Mesenchymal stem cell (in vitro differentiated cells and primary cell): ENCODE results near the gene POLR2M.
A peak's percentile ranks its signal among the peaks of the same experiment; 100 is the strongest.

ENCODE experiments used
- DNase-seq: peaks from one replicate; pipeline ENCODE4 v3.0.0-alpha.2; 2013
- H2AFZ ChIP-seq: one replicate; pipeline ENCODE4 v1.6.1; 2013; ENCODE audit warnings: low read depth, mild to moderate bottlenecking, control low read depth, inconsistent platforms, low read length, moderate library complexity
- H2AK5ac ChIP-seq: 2 replicates; pipeline ENCODE4 v1.6.1; 2013; ENCODE audit warnings: low read length, moderate library complexity, mild to moderate bottlenecking, inconsistent platforms; ENCODE audit not compliant: severe bottlenecking
- H2BK120ac ChIP-seq: one replicate; pipeline ENCODE4 v1.6.1; 2013; ENCODE audit warnings: low read depth, mild to moderate bottlenecking, inconsistent platforms, low read length, moderate library complexity
- H2BK12ac ChIP-seq, 2 experiments: one replicate each; pipeline ENCODE4 v1.6.1; 2013; ENCODE audit warnings: inconsistent platforms in 2 of 2, low read length in 2 of 2, mild to moderate bottlenecking in 2 of 2, moderate library complexity in 2 of 2, control low read depth in 1 of 2
- H2BK15ac ChIP-seq: one replicate; pipeline ENCODE4 v1.6.1; 2013; ENCODE audit warnings: mild to moderate bottlenecking, low read depth, inconsistent platforms; ENCODE audit not compliant: poor library complexity, severe bottlenecking
- H2BK5ac ChIP-seq: 2 replicates; pipeline ENCODE4 v1.6.1; 2013; ENCODE audit warnings: low read depth, mild to moderate bottlenecking, low read length, control low read depth, inconsistent platforms; ENCODE audit not compliant: poor library complexity, severe bottlenecking
- H3K14ac ChIP-seq, 2 experiments: one replicate each; pipeline ENCODE4 v1.6.1; 2013; ENCODE audit warnings: inconsistent platforms in 2 of 2, low read length in 2 of 2, control low read depth in 1 of 2, mild to moderate bottlenecking in 1 of 2, moderate library complexity in 1 of 2
- H3K18ac ChIP-seq, 2 experiments: one replicate each; pipeline ENCODE4 v1.6.1; 2013; ENCODE audit warnings: inconsistent platforms in 2 of 2, low read length in 2 of 2, control low read depth in 1 of 2, low read depth in 1 of 2, mild to moderate bottlenecking in 1 of 2
- H3K23ac ChIP-seq, 2 experiments: one replicate each; pipeline ENCODE4 v1.6.1; 2013; ENCODE audit warnings: inconsistent platforms in 2 of 2, low read length in 2 of 2, mild to moderate bottlenecking in 2 of 2, moderate library complexity in 2 of 2, control low read depth in 1 of 2
- H3K27ac ChIP-seq: 2 replicates; pipeline ENCODE4 v1.5.1; 2013; ENCODE audit warnings: mild to moderate bottlenecking, moderate library complexity, low read length, control low read depth, inconsistent platforms; ENCODE audit not compliant: poor library complexity, severe bottlenecking
- H3K27me3 ChIP-seq, 2 experiments: 2 replicates each; pipeline versions ENCODE4 v1.6.1 to v1.7.0; 2013; ENCODE audit warnings: low read length in 2 of 2, mild to moderate bottlenecking in 2 of 2, moderate library complexity in 2 of 2, control low read depth in 1 of 2, inconsistent platforms in 1 of 2; ENCODE audit not compliant: control insufficient read depth in 1 of 2, insufficient read depth in 1 of 2
- H3K36me3 ChIP-seq, 2 experiments: 2 replicates each; pipeline versions ENCODE4 v1.6.1 to v1.7.0; 2013; ENCODE audit warnings: low read length in 2 of 2, control low read depth in 1 of 2, inconsistent platforms in 1 of 2, low read depth in 1 of 2, mild to moderate bottlenecking in 1 of 2; ENCODE audit not compliant: insufficient read depth in 2 of 2, control insufficient read depth in 1 of 2
- H3K4ac ChIP-seq, 2 experiments: one replicate each; pipeline ENCODE4 v1.6.1; 2013; ENCODE audit warnings: inconsistent platforms in 2 of 2, low read length in 2 of 2, mild to moderate bottlenecking in 2 of 2, moderate library complexity in 2 of 2, control low read depth in 1 of 2, low read depth in 1 of 2
- H3K4me1 ChIP-seq: 2 replicates; pipeline ENCODE4 v1.6.1; 2013; ENCODE audit warnings: low read depth, low read length, control low read depth; ENCODE audit not compliant: control insufficient read depth, insufficient read depth
- H3K4me2 ChIP-seq: 2 replicates; pipeline ENCODE4 v1.6.1; 2013; ENCODE audit warnings: low read length, mild to moderate bottlenecking, inconsistent platforms; ENCODE audit not compliant: poor library complexity, severe bottlenecking
- H3K4me3 ChIP-seq, 2 experiments: 2 replicates each; pipeline versions ENCODE4 v1.5.1 to v1.7.0; 2013; ENCODE audit warnings: low read length in 2 of 2, mild to moderate bottlenecking in 2 of 2, control low read depth in 1 of 2, low read depth in 1 of 2; ENCODE audit not compliant: insufficient read depth in 1 of 2
- H3K79me1 ChIP-seq: replicated peaks from 2 replicates; pipeline ENCODE4 v1.6.1; 2013; ENCODE audit warnings: mild to moderate bottlenecking, control low read depth, low read length, inconsistent platforms; ENCODE audit not compliant: poor library complexity, severe bottlenecking
- H3K9ac ChIP-seq: 2 replicates; pipeline ENCODE4 v1.7.0; 2013; ENCODE audit warnings: mild to moderate bottlenecking, low read length, moderate library complexity
- H3K9me3 ChIP-seq: 2 replicates; pipeline ENCODE4 v1.7.0; 2013; ENCODE audit warnings: mild to moderate bottlenecking, low read length; ENCODE audit not compliant: control insufficient read depth
- H4K8ac ChIP-seq: one replicate; pipeline ENCODE4 v1.6.1; 2013; ENCODE audit warnings: inconsistent platforms, mild to moderate bottlenecking, low read length, moderate library complexity
- H4K91ac ChIP-seq: one replicate; pipeline ENCODE4 v1.6.1; 2013; ENCODE audit warnings: mild to moderate bottlenecking, low read length, inconsistent platforms
- WGBS: methylation state at CpG from one replicate; pipeline ENCODE4 v1.1.7; 2013; ENCODE audit warnings: mixed read lengths; 5-methylcytosine and 5-hydroxymethylcytosine counted together

Gene POLR2M

GRCh38 chr15:57740048-57740447, 33.5 kb downstream of the POLR2M start:
- Histone ChIP-seq H3K4ac (no peak overlapping the region), H3K27ac (no peak overlapping the region), H3K4me2 (no peak overlapping the region), H3K23ac (peak overlapping the region in 1 of 2 experiments; percentile 62), H2AFZ (no peak overlapping the region), H2BK12ac (no peak overlapping the region), H3K9me3 (peaks cover 12% of the 10 kb centered on the region), H3K79me1 (no peaks in the 10 kb centered on the region), H2AK5ac (no peak overlapping the region), H3K4me1 (no peaks in the 10 kb centered on the region), H2BK120ac (no peak overlapping the region), H3K18ac (no peak overlapping the region), H2BK15ac (no peak overlapping the region), H3K9ac (no peak overlapping the region), H4K8ac (no peak overlapping the region), H3K4me3 (no peak overlapping the region), H2BK5ac (no peak overlapping the region), H3K36me3 (no peaks in the 10 kb centered on the region), H4K91ac (no peak overlapping the region), H3K14ac (no peak overlapping the region), H3K27me3 (no peaks in the 10 kb centered on the region)
- DNase-seq, result no peak
- 73% methylated on average over 4 of the region's 4 CpGs for WGBS

GRCh38 chr15:57741089-57741488, 34.6 kb downstream of the POLR2M start:
- Histone ChIP-seq H2BK12ac (no peak overlapping the region), H3K4ac (no peak overlapping the region), H2BK120ac (no peak overlapping the region), H3K9me3 (peaks cover 12% of the 10 kb centered on the region), H4K8ac (no peak overlapping the region), H3K4me2 (no peak overlapping the region), H2BK15ac (no peak overlapping the region), H3K18ac (no peak overlapping the region), H3K27ac (no peak overlapping the region), H3K9ac (no peak overlapping the region), H2AFZ (no peak overlapping the region), H3K4me3 (no peak overlapping the region), H4K91ac (no peak overlapping the region), H2BK5ac (no peak overlapping the region), H3K4me1 (no peaks in the 10 kb centered on the region), H3K36me3 (no peaks in the 10 kb centered on the region), H2AK5ac (no peak overlapping the region), H3K27me3 (no peaks in the 10 kb centered on the region), H3K79me1 (no peaks in the 10 kb centered on the region), H3K14ac (no peak overlapping the region), H3K23ac (no peak overlapping the region)
- 84% methylated on average over 3 of the region's 3 CpGs for WGBS
- DNase-seq, result no peak

- no peak overlapping the region for H2BK15ac ChIP-seq
- DNase-seq, result no peak
- no peak overlapping the region for H3K4me3 ChIP-seq
- no peak overlapping the region for H3K4ac ChIP-seq
- H2AK5ac ChIP-seq, result no peak overlapping the region
- no peaks in the 10 kb centered on the region for H3K36me3 ChIP-seq
- H3K18ac ChIP-seq, result no peak overlapping the region
- 69% methylated on average over 4 of the region's 4 CpGs for WGBS
- H3K9ac ChIP-seq, result no peak overlapping the region
- H2BK12ac ChIP-seq, result no peak overlapping the region
- H3K79me1 ChIP-seq, result no peaks in the 10 kb centered on the region
- no peak overlapping the region for H3K4me2 ChIP-seq
- H3K23ac ChIP-seq, result no peak overlapping the region
- no peaks in the 10 kb centered on the region for H3K9me3 ChIP-seq
- no peak overlapping the region for H2AFZ ChIP-seq
- no peak overlapping the region for H2BK5ac ChIP-seq
- peaks cover 0 to 3% of the 10 kb centered on the region in 2 experiments for H3K27me3 ChIP-seq
- no peak overlapping the region for H4K8ac ChIP-seq
- H3K27ac ChIP-seq, result no peak overlapping the region
- no peak overlapping the region for H2BK120ac ChIP-seq
- H3K4me1 ChIP-seq, result no peaks in the 10 kb centered on the region
- no peak overlapping the region for H3K14ac ChIP-seq
- no peak overlapping the region for H4K91ac ChIP-seq
Measured at GRCh38 chr15:57743424-57743823, 36.9 kb downstream of the POLR2M start.

GRCh38 chr15:57746786-57747185, 40.3 kb downstream of the POLR2M start:
- Histone ChIP-seq H2BK15ac (no peak overlapping the region), H3K27ac (no peak overlapping the region), H2AK5ac (no peak overlapping the region), H3K9ac (peak overlapping the region; percentile 80), H2BK12ac (no peak overlapping the region), H4K8ac (no peak overlapping the region), H3K79me1 (no peaks in the 10 kb centered on the region), H3K4me3 (peak overlapping the region in 1 of 2 experiments; percentile 51), H3K36me3 (no peaks in the 10 kb centered on the region), H2BK5ac (no peak overlapping the region), H3K27me3 (peaks cover 0 to 11% of the 10 kb centered on the region in 2 experiments), H3K4me2 (no peak overlapping the region), H3K4ac (no peak overlapping the region), H3K4me1 (no peaks in the 10 kb centered on the region), H3K9me3 (no peaks in the 10 kb centered on the region), H3K18ac (no peak overlapping the region), H4K91ac (no peak overlapping the region), H2BK120ac (no peak overlapping the region), H3K23ac (no peak overlapping the region), H3K14ac (no peak overlapping the region), H2AFZ (no peak overlapping the region)
- no peak for DNase-seq
- WGBS, result 69% methylated on average over 8 of the region's 9 CpGs
